ENCODE results near the gene FAM222A. TPM values are rescaled to one million over a fixed set of nuclear protein-coding genes. Genes with fewer than 3 reads are reported as not detected.

The FAM222A gene
- total RNA-seq, 1 experiment from 2014 or later = 3.7 TPM

- TF ChIP-seq TCF7L2 (IDR thresholded peaks at IDR 0.05; ENCODE audit: borderline replicate concordance, extremely low read depth, insufficient read depth, insufficient read length) (no peak), MAX (IDR thresholded peaks at IDR 0.05) (no peak), FOSL1 (IDR thresholded peaks at IDR 0.05; ENCODE audit: low read depth) (no peak), POLR2A (IDR thresholded peaks at IDR 0.05; ENCODE audit: borderline replicate concordance, extremely low read depth, insufficient read depth, insufficient read length) (no peak), SRF (IDR thresholded peaks at IDR 0.05; ENCODE audit: low read depth) (no peak), EGR1 (IDR thresholded peaks at IDR 0.05; ENCODE audit: low read depth) (no peak), RAD21 (IDR thresholded peaks at IDR 0.05; ENCODE audit: low read depth) (no peak), SIN3A (IDR thresholded peaks at IDR 0.05; ENCODE audit: low read depth) (no peak), ELF1 (IDR thresholded peaks at IDR 0.05; ENCODE audit: borderline replicate concordance, low read depth) (no peak), YY1 (IDR thresholded peaks at IDR 0.05; ENCODE audit: extremely low read depth, insufficient replicate concordance, low read depth, low read length) (no peak), ZBTB33 (IDR thresholded peaks at IDR 0.05; ENCODE audit: extremely low read depth, insufficient replicate concordance, low read length) (no peak)
Measured at GRCh38 chr12:109818905-109819500, 105.4 kb downstream of the FAM222A start (continued).

Other genes starting within 250 kb of the FAM222A start
- gene KCTD10, start 236.5 kb upstream of the FAM222A start, total RNA-seq (2021; ENCODE audit: unreplicated experiment) = 34.7 TPM
- 28.9 TPM for gene UBE3B, start 236.2 kb upstream of the FAM222A start, total RNA-seq (2021; ENCODE audit: unreplicated experiment)
- gene MMAB, start 140.3 kb upstream of the FAM222A start, total RNA-seq (2021; ENCODE audit: unreplicated experiment) = 34.9 TPM
- 17.3 TPM for gene MVK, start 140.0 kb upstream of the FAM222A start, total RNA-seq (2021; ENCODE audit: unreplicated experiment)
- gene TRPV4, start 119.6 kb downstream of the FAM222A start, total RNA-seq (2021; ENCODE audit: unreplicated experiment) = 0.54 TPM
- gene GLTP, start 166.7 kb downstream of the FAM222A start, total RNA-seq (2021; ENCODE audit: unreplicated experiment) = 26.6 TPM
- gene TCHP, start 186.4 kb downstream of the FAM222A start, total RNA-seq (2021; ENCODE audit: unreplicated experiment) = 17.3 TPM